Measurements from ENCODE around the gene CEBPA.

DNA sequence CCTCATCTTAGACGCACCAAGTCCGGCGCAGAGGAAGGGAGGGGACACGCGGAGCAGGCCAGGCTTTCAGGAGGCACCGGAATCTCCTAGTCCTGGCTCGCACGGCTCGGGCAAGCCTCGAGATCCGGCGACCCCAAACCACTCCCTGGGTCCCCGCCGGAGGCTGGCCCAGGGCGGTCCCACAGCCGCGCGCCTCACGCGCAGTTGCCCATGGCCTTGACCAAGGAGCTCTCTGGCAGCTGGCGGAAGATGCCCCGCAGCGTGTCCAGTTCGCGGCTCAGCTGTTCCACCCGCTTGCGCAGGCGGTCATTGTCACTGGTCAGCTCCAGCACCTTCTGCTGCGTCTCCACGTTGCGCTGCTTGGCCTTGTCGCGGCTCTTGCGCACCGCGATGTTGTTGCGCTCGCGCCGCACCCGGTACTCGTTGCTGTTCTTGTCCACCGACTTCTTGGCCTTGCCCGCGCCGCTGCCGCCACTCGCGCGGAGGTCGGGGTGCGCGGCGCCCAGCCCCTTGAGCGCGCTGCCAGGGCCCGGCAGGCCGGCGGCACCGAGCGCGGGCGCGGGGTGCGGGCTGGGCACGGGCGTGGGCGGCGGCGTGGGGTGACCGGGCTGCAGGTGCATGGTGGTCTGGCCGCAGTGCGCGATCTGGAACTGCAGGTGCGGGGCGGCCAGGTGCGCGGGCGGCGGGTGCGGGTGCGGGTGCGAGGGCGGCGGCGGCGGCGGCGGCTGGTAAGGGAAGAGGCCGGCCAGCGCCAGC is 1.0 kb downstream of the CEBPA start:
- TF ChIP-seq, protein P1, sequence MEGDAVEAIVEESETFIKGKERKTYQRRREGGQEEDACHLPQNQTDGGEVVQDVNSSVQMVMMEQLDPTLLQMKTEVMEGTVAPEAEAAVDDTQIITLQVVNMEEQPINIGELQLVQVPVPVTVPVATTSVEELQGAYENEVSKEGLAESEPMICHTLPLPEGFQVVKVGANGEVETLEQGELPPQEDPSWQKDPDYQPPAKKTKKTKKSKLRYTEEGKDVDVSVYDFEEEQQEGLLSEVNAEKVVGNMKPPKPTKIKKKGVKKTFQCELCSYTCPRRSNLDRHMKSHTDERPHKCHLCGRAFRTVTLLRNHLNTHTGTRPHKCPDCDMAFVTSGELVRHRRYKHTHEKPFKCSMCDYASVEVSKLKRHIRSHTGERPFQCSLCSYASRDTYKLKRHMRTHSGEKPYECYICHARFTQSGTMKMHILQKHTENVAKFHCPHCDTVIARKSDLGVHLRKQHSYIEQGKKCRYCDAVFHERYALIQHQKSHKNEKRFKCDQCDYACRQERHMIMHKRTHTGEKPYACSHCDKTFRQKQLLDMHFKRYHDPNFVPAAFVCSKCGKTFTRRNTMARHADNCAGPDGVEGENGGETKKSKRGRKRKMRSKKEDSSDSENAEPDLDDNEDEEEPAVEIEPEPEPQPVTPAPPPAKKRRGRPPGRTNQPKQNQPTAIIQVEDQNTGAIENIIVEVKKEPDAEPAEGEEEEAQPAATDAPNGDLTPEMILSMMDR (IDR thresholded peaks at IDR 0.05): no peak
- no peak for TF ChIP-seq POLR2A (IDR thresholded peaks at IDR 0.05)
